Renal cortical epithelial cell (primary cell): ENCODE results near the gene PCDHA3. TPM values are rescaled to one million over a fixed set of nuclear protein-coding genes. Genes with fewer than 3 reads are reported as not detected.
"Not testable (repeated sequence)": the region's sequence is repeated elsewhere in the genome, so short reads cannot be mapped to it uniquely, and the experiment has no call there.

Source experiments
- DNase-seq: peaks from one replicate; pipeline ENCODE4 v3.0.0-alpha.2; 2011; ENCODE audit warnings: low read depth
- total RNA-seq: library from RNA; depleted of rRNA; stranded (reverse); fragments of >200 nt; gene quantifications from 2 replicates; pipeline ENCODE4 v1.2.3, GENCODE V29; 2014

The PCDHA3 gene
- total RNA-seq, 1 donor from 2014 or later: 1.3 TPM

GRCh38 chr5:140821375-140822280, 20.8 kb downstream of the PCDHA3 start, which contains the start of gene PCDHA5:
PCDHA5 (plus strand) TSS chr5:140821613.
- no peak for DNase-seq

DNA sequence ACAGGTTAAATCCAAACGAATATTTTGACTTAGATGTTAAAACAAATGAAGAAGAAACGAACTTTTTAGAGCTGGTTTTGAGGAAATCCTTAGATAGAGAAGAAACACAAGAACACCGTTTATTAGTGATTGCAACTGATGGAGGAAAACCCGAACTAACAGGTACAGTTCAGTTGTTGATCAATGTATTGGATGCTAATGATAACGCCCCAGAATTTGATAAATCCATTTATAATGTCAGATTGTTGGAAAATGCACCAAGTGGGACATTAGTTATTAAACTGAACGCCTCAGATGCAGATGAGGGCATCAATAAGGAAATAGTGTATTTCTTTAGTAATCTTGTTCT, 21.4 kb downstream of the PCDHA3 start:
- no peak for DNase-seq

DNA sequence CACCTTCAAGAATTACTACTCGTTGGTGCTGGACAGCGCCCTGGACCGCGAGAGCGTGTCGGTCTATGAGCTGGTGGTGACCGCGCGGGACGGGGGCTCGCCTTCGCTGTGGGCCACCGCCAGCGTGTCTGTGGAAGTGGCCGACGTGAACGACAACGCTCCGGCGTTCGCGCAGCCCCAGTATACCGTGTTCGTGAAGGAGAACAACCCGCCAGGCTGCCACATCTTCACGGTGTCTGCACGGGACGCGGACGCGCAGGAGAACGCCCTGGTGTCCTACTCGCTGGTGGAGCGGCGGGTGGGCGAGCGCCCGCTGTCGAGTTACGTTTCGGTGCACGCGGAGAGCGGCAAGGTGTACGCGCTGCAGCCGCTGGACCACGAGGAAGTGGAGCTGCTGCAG, 22.1 kb downstream of the PCDHA3 start:
- not testable (repeated sequence) for DNase-seq

GRCh38 chr5:140823475-140823874, 22.6 kb downstream of the PCDHA3 start:
- DNase-seq: no peak

DNA sequence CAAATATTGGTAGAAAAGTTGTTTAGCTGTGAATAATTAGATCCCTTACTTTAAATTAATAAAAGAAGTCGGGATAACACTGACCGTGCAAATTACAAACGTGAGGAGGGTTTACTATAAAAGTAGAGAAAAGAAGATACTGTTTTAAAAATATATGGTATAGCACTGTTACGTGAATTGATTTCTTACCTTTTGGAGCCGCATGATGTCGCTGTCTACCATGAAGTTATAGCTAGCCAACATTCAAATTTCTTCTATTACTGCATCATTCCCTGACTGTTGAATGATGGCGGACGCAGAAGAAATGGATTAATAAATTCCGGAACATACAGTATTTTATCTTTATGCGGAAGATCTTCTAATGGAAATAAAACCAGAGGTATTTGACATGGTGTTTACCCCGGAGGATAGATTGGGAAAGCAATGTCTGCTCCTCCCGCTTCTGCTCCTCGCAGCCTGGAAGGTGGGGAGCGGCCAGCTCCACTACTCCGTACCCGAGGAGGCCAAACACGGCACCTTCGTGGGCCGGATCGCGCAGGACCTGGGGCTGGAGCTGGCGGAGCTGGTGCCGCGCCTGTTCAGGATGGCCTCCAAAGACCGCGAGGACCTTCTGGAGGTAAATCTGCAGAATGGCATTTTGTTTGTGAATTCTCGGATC, 27.0 kb downstream of the PCDHA3 start, which contains the start of gene PCDHA6:
Gene PCDHA6 (plus strand): TSS at position 257 of the 658 bp plus-strand sequence. CDS start 132 bp downstream, at position 389.
- no peak for DNase-seq

GRCh38 chr5:140828362-140828737, 27.5 kb downstream of the PCDHA3 start:
- no peak for DNase-seq

DNA sequence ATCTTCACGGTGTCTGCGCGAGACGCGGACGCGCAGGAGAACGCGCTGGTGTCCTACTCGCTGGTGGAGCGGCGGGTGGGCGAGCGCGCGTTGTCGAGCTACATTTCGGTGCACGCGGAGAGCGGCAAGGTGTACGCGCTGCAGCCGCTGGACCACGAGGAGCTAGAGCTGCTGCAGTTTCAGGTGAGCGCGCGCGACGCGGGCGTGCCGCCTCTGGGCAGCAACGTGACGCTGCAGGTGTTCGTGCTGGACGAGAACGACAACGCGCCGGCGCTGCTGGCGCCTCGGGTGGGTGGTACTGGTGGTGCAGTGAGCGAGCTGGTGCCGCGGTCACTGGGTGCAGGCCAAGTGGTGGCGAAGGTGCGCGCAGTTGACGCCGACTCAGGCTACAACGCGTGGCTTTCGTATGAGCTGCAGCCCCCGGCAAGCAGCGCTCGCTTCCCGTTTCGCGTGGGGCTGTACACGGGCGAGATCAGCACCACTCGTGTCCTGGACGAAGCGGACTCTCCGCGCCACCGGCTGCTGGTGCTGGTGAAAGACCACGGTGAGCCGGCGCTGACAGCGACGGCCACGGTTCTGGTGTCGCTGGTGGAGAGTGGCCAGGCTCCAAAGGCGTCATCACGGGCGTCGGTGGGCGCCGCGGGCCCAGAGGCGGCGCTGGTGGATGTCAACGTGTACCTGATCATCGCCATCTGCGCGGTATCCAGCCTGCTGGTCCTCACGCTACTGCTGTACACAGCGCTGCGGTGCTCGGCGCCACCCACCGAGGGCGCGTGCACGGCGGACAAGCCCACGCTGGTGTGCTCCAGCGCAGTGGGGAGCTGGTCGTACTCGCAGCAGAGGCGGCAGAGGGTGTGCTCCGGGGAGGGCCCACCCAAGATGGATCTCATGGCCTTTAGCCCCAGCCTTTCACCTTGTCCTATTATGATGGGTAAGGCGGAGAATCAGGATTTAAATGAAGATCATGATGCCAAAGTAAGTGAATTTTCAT, 28.9 kb downstream of the PCDHA3 start:
- not testable (repeated sequence) for DNase-seq

DNA sequence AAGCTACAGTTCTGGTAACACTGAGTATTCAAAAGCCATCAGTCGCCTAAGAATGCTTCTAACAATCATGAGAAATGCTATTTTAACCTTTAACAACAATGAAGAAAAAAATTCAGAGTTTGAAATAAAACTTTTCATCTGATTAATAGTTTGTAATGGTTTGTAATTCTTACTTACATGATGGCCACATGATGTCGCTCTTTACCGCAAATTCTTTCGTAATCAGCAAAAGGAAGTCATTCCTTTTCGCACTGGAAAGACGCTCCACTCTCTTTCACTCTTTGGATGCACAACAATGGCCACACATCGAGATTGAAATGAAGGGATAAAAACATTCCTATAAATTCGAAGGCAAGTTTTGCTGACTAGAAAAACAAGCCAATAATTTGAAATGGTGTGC, 33.1 kb downstream of the PCDHA3 start, which contains the start of gene PCDHA7:
Gene PCDHA7 (plus strand): TSS at position 277 of the 400 bp plus-strand sequence. CDS start 115 bp downstream, at position 392.
- DNase-seq: peak; percentile 6

GRCh38 chr5:140834439-140835008, 33.7 kb downstream of the PCDHA3 start:
- DNase-seq: not testable (repeated sequence)

DNA sequence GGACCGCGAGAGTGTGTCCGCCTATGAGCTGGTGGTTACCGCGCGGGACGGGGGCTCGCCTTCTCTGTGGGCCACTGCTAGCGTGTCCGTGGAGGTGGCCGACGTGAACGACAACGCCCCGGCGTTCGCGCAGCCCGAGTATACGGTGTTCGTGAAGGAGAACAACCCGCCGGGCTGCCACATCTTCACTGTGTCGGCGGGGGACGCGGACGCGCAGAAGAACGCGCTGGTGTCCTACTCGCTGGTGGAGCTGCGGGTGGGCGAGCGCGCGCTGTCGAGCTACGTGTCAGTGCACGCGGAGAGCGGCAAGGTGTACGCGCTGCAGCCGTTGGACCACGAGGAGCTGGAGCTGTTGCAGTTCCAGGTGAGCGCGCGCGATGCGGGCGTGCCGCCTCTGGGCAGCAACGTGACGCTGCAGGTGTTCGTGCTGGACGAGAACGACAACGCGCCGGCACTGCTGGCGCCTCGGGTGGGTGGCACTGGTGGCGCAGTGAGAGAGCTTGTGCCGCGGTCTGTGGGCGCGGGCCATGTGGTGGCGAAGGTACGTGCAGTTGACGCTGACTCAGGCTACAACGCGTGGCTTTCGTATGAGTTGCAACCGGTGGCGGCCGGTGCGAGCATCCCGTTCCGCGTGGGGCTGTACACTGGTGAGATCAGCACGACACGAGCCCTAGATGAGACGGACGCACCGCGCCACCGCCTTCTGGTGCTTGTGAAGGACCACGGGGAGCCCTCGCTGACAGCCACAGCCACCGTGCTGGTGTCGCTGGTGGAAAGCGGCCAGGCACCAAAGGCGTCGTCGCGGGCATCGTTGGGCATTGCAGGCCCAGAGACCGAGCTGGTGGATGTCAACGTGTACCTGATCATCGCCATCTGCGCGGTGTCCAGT, 35.0 kb downstream of the PCDHA3 start:
- no peak for DNase-seq

DNA sequence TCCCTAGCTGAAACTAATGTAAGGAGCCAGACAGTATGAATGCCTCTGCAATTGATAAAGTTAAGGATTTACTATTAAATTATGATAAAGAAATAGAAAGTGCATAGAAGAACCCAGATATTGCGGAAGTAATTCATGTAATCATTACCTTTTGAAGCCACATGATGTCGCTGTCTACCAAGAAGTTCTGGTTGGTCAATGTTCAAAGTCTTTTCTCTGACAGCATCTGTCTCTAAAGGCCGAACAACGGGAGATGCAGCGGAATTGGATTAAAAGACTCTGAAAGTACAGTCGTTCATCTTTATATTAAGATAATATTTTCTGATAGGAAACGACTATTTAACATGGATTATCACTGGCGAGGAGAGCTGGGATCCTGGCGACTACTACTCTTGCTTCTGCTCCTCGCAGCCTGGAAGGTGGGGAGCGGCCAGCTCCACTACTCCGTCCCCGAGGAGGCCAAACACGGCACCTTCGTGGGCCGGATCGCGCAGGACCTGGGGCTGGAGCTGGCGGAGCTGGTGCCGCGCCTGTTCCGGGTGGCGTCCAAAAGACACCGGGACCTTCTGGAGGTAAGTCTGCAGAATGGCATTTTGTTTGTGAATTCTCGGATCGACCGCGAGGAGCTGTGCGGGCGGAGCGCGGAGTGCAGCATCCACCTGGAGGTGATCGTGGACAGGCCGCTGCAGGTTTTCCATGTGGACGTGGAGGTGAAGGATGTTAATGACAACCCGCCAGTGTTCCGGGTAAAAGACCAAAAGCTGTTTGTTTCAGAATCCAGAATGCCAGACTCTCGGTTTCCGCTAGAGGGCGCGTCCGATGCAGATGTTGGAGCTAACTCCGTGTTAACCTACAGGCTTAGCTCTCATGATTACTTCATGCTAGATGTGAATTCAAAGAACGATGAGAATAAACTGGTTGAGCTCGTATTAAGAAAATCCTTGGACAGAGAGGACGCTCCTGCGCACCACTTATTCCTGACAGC, 40.4 kb downstream of the PCDHA3 start, which contains the start of gene PCDHA8:
Gene PCDHA8 (plus strand): TSS at position 210 of the 985 bp plus-strand sequence. CDS start 135 bp downstream, at position 345.
- no peak for DNase-seq

GRCh38 chr5:140842798-140843733, 42.2 kb downstream of the PCDHA3 start:
- DNase-seq: no peak

DNA sequence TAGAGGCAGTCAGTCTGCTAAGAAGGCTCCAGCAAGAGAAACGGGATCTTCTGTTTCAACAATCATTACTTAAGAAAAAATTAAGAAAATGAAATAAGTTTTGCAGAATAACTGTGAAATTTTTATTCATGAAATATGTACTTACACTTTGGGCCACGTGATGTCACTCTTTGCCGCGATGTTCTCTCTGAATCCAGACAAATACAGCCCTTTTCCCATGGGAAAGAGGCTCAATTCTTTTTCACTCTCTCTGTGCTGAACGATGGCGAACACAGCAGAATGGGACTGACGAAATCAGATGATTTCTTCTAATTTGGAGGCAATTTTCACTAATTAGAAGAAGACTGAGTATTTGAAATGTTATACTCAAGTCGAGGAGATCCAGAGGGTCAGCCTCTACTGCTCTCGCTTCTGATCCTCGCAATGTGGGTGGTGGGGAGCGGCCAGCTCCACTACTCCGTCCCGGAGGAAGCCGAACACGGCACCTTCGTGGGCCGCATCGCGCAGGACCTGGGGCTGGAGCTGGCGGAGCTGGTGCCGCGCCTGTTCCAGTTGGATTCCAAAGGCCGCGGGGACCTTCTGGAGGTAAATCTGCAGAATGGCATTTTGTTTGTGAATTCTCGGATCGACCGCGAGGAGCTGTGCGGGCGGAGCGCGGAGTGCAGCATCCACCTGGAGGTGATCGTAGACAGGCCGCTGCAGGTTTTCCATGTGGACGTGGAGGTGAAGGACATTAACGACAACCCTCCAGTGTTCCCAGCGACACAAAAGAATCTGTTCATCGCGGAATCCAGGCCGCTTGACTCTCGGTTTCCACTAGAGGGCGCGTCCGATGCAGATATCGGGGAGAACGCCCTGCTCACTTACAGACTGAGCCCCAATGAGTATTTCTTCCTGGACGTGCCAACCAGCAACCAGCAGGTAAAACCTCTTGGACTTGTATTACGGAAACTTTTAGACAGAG, 47.6 kb downstream of the PCDHA3 start, which contains the start of gene PCDHA9:
Gene PCDHA9 (plus strand): TSS at position 244 of the 964 bp plus-strand sequence. CDS start 114 bp downstream, at position 358.
- DNase-seq: not testable (repeated sequence)

- DNase-seq: not testable (repeated sequence)
Observed at GRCh38 chr5:140849831-140850634, 49.2 kb downstream of the PCDHA3 start.
